Effector memory CD4-positive, alpha-beta T cell (primary cell): ENCODE measurements around the gene ITGB3.
A peak's percentile ranks its signal among the peaks of the same experiment; 100 is the strongest.
"Not testable (repeated sequence)": the region's sequence is repeated elsewhere in the genome, so short reads cannot be mapped to it uniquely, and the experiment has no call there.

Source experiments
- DNase-seq, 3 donors: peaks; one replicate each; pipeline ENCODE4 v3.0.0-alpha.2; 2020
- H3K27ac ChIP-seq: 2 replicates; pipeline ENCODE4 v1.7.0; 2013; ENCODE audit warnings: mild to moderate bottlenecking, low read length, moderate library complexity; ENCODE audit not compliant: insufficient read depth, poor library complexity, severe bottlenecking
- H3K27me3 ChIP-seq: replicated peaks from 2 replicates; pipeline ENCODE4 v1.7.0; 2013; ENCODE audit warnings: mild to moderate bottlenecking, low read length; ENCODE audit not compliant: insufficient read depth, control insufficient read depth, poor library complexity, severe bottlenecking
- H3K36me3 ChIP-seq: 2 replicates; pipeline ENCODE4 v1.7.0; 2013; ENCODE audit warnings: mild to moderate bottlenecking, low read length, moderate library complexity; ENCODE audit not compliant: control insufficient read depth, insufficient read depth
- H3K4me1 ChIP-seq: 2 replicates; pipeline ENCODE4 v1.7.0; 2013; ENCODE audit warnings: low read length, mild to moderate bottlenecking; ENCODE audit not compliant: control insufficient read depth, insufficient read depth, poor library complexity, severe bottlenecking
- H3K4me3 ChIP-seq: 2 replicates; pipeline ENCODE4 v1.7.0; 2013; ENCODE audit warnings: low read length, low read depth, mild to moderate bottlenecking; ENCODE audit not compliant: insufficient read depth, poor library complexity, severe bottlenecking
- H3K9me3 ChIP-seq: 2 replicates; pipeline ENCODE4 v1.7.0; 2013; ENCODE audit warnings: mild to moderate bottlenecking, low read length, moderate library complexity; ENCODE audit not compliant: control insufficient read depth

Gene ITGB3

DNA sequence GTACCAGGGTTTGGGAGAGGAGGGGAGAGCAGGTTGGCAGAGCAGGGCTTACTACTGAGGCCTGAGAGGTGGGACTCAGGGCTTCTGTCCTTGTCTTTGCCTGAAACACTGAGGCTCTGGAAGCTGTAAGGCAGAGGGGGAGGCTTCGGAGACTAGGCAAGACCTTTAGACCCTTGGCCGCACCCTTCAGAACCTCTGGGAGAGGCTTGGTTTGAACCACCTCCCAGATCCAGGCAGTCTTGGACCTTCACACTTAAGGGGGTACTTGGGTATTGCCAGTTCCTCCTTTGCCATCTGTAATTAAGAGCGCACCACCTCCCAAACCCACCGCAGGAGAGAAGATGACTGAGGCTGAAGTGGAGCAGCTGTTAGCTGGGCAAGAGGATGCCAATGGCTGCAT, 31.6 kb upstream of the ITGB3 start:
- H3K27me3 ChIP-seq: no peaks in the 10 kb centered on the region
- H3K36me3 ChIP-seq: no peaks in the 10 kb centered on the region
- no peak for DNase-seq
- H3K4me1 ChIP-seq: peaks cover 7% of the 10 kb centered on the region
- H3K9me3 ChIP-seq: no peaks in the 10 kb centered on the region
- no peak overlapping the region for H3K27ac ChIP-seq
- no peak overlapping the region for H3K4me3 ChIP-seq

GRCh38 chr17:47223007-47223406, 30.6 kb upstream of the ITGB3 start:
- no peaks in the 10 kb centered on the region for H3K27me3 ChIP-seq
- no peak overlapping the region for H3K27ac ChIP-seq
- H3K9me3 ChIP-seq: no peaks in the 10 kb centered on the region
- no peak for DNase-seq
- H3K4me3 ChIP-seq: no peak overlapping the region
- H3K4me1 ChIP-seq: peaks cover 7% of the 10 kb centered on the region
- H3K36me3 ChIP-seq: no peaks in the 10 kb centered on the region

DNA sequence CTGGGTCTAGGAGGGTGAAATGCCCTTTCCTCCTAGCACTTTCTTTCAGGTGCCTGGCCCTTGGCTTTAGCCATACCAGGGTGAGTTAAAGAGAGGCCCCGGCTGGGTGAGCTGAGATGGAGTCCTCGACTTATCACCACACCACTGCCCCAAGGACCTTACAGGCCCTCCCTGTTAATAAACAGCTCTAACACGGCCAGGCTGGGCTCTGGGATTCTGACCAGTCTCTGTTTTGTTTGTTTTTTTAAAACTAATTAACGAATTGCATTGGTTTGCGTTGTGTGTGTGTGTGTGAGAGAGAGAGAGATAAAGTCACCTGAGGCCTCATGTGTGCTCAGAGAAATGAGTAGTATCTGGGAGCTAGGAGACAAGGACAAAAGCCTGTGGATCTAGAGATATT, 30.2 kb upstream of the ITGB3 start:
- H3K27me3 ChIP-seq: no peaks in the 10 kb centered on the region
- no peaks in the 10 kb centered on the region for H3K9me3 ChIP-seq
- H3K27ac ChIP-seq: no peak overlapping the region
- H3K4me3 ChIP-seq: no peak overlapping the region
- no peaks in the 10 kb centered on the region for H3K36me3 ChIP-seq
- DNase-seq: no peak
- H3K4me1 ChIP-seq: peaks cover 7% of the 10 kb centered on the region

GRCh38 chr17:47224077-47224476, 29.6 kb upstream of the ITGB3 start:
- DNase-seq, H3K4me1 ChIP-seq: not testable (repeated sequence)

DNA sequence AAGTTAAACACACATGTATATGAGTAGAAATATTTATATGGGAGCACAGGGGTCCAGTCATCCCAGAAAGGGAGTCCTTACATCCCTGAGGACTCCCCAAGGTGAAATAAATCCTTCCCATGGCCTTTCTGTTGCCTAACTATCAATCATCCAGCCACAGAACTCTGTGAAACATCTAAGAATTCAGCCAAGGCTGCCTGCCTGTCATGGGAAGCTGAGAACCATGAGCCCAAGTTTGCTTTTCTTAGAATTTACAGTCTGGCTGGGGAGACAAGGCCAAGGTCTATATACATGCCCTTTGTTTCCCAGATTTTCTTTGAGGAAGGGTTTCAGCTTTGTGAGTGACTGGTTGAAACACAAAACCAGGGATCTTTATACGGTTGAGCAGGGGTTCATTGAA, 28.7 kb upstream of the ITGB3 start:
- Histone ChIP-seq H3K4me1 (peaks cover 4% of the 10 kb centered on the region), H3K4me3 (no peak overlapping the region), H3K36me3 (no peaks in the 10 kb centered on the region), H3K27ac (no peak overlapping the region), H3K27me3 (no peaks in the 10 kb centered on the region), H3K9me3 (no peaks in the 10 kb centered on the region)
- DNase-seq: no peak

More at GRCh38 chr17:47224077-47224476, 29.6 kb upstream of the ITGB3 start:
- not testable (repeated sequence) for H3K27ac ChIP-seq, H3K27me3 ChIP-seq, H3K4me3 ChIP-seq, H3K9me3 ChIP-seq, H3K36me3 ChIP-seq

GRCh38 chr17:47225436-47225858, 28.2 kb upstream of the ITGB3 start:
- no peak overlapping the region for H3K4me3 ChIP-seq
- H3K27ac ChIP-seq: no peak overlapping the region
- H3K9me3 ChIP-seq: no peaks in the 10 kb centered on the region
- no peak for DNase-seq
- H3K4me1 ChIP-seq: peaks cover 8% of the 10 kb centered on the region
- no peaks in the 10 kb centered on the region for H3K27me3 ChIP-seq
- no peaks in the 10 kb centered on the region for H3K36me3 ChIP-seq

GRCh38 chr17:47225911-47226688, 27.5 kb upstream of the ITGB3 start:
- DNase-seq: no peak
- H3K27ac ChIP-seq: no peak overlapping the region
- no peaks in the 10 kb centered on the region for H3K27me3 ChIP-seq
- no peak overlapping the region for H3K4me3 ChIP-seq
- no peaks in the 10 kb centered on the region for H3K36me3 ChIP-seq
- no peaks in the 10 kb centered on the region for H3K9me3 ChIP-seq
- peaks cover 5% of the 10 kb centered on the region for H3K4me1 ChIP-seq

- Histone ChIP-seq H3K4me3 (no peak overlapping the region), H3K27ac (no peak overlapping the region), H3K9me3 (no peaks in the 10 kb centered on the region), H3K36me3 (no peaks in the 10 kb centered on the region), H3K27me3 (no peaks in the 10 kb centered on the region), H3K4me1 (peaks cover 5% of the 10 kb centered on the region)
- no peak for DNase-seq
These were observed 25.8 kb upstream of the ITGB3 start for GRCh38 chr17:47227862-47228261.

- Histone ChIP-seq H3K4me3 (peak overlapping the region; percentile 14), H3K9me3 (no peaks in the 10 kb centered on the region), H3K27me3 (no peaks in the 10 kb centered on the region), H3K4me1 (peaks cover 5% of the 10 kb centered on the region), H3K36me3 (no peaks in the 10 kb centered on the region), H3K27ac (no peak overlapping the region)
- peak; percentile 27 to 46 (median 40) for DNase-seq
These were observed 23.8 kb upstream of the ITGB3 start for GRCh38 chr17:47229535-47230443.

- no peaks in the 10 kb centered on the region for H3K9me3 ChIP-seq
- H3K27me3 ChIP-seq: no peaks in the 10 kb centered on the region
- H3K27ac ChIP-seq: no peak overlapping the region
- DNase-seq: no peak
- H3K4me1 ChIP-seq: peaks cover 5% of the 10 kb centered on the region
- H3K4me3 ChIP-seq: no peak overlapping the region
- H3K36me3 ChIP-seq: no peaks in the 10 kb centered on the region
These were observed 22.8 kb upstream of the ITGB3 start for GRCh38 chr17:47230864-47231263.
